HG02642 (cell line): ENCODE data around the gene ACAP2.
A peak's percentile ranks its signal among the peaks of the same experiment; 100 is the strongest.
"Not testable (repeated sequence)": the region's sequence is repeated elsewhere in the genome, so short reads cannot be mapped to it uniquely, and the experiment has no call there.

Experiments used
- ATAC-seq: cut with Tn5 transposase; IDR thresholded peaks from one replicate; pipeline ENCODE4 v1.9.1; 2021; ENCODE audit warnings: mild to moderate bottlenecking; ENCODE audit not compliant: unreplicated experiment, poor library complexity

The ACAP2 gene, protein sequence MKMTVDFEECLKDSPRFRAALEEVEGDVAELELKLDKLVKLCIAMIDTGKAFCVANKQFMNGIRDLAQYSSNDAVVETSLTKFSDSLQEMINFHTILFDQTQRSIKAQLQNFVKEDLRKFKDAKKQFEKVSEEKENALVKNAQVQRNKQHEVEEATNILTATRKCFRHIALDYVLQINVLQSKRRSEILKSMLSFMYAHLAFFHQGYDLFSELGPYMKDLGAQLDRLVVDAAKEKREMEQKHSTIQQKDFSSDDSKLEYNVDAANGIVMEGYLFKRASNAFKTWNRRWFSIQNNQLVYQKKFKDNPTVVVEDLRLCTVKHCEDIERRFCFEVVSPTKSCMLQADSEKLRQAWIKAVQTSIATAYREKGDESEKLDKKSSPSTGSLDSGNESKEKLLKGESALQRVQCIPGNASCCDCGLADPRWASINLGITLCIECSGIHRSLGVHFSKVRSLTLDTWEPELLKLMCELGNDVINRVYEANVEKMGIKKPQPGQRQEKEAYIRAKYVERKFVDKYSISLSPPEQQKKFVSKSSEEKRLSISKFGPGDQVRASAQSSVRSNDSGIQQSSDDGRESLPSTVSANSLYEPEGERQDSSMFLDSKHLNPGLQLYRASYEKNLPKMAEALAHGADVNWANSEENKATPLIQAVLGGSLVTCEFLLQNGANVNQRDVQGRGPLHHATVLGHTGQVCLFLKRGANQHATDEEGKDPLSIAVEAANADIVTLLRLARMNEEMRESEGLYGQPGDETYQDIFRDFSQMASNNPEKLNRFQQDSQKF

GRCh38 chr3:195442573-195443390, at the start of gene ACAP2:
Gene ACAP2 (minus strand): TSS chr3:195443020. CDS start chr3:195442847, 173 bp downstream.
- ATAC-seq = peak; percentile 94

DNA sequence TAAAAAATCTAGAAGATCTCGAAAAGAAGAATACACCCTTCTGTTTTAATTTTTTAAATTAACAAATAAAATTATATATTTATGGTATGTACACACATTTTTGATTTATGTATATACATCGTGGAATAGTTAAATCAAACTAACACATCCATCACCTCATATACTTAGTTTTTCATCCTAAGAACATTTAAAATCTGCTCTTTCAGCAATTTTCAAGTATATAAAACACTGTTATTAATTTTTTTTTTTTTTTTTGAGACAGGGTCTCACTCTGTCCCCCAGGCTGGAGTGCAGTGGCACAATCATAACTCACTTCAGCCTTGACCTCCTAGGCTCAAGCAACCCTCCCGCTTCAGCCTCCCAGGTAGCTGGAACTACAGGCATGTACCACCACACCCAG, 32.8 kb upstream of the ACAP2 start:
- ATAC-seq = no peak

GRCh38 chr3:195475116-195475515, 32.3 kb upstream of the ACAP2 start:
- ATAC-seq = not testable (repeated sequence)

- ATAC-seq = no peak
These were observed 26.0 kb upstream of the ACAP2 start for GRCh38 chr3:195468841-195469240.

DNA sequence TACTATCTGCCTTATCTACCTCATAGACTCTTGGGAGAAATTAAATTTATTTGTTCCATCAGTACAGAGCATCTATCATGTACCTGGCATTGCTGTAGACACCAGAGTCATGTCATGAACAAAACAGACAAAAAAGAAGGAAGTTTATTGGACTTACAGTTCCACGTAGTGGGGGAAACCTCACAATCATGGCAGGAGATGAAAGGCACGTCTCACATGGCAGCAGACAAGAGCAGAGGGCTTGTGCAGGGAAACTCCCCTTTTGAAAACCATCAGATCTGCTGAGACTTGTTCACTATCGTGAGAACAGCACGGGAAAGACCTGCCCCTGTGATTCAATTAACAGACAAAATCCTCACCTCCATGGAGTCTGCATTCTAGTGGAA, 25.6 kb upstream of the ACAP2 start:
- no peak for ATAC-seq

- no peak for ATAC-seq
These were observed 25.0 kb upstream of the ACAP2 start for GRCh38 chr3:195467641-195468390.

- no peak for ATAC-seq
These were observed 23.4 kb upstream of the ACAP2 start for GRCh38 chr3:195466251-195466650.

GRCh38 chr3:195462922-195463321, 20.1 kb upstream of the ACAP2 start:
- not testable (repeated sequence) for ATAC-seq

- no peak for ATAC-seq
These were observed 19.4 kb upstream of the ACAP2 start for GRCh38 chr3:195462308-195462610.

- no peak for ATAC-seq
These were observed 18.9 kb upstream of the ACAP2 start for GRCh38 chr3:195461594-195462307.

DNA sequence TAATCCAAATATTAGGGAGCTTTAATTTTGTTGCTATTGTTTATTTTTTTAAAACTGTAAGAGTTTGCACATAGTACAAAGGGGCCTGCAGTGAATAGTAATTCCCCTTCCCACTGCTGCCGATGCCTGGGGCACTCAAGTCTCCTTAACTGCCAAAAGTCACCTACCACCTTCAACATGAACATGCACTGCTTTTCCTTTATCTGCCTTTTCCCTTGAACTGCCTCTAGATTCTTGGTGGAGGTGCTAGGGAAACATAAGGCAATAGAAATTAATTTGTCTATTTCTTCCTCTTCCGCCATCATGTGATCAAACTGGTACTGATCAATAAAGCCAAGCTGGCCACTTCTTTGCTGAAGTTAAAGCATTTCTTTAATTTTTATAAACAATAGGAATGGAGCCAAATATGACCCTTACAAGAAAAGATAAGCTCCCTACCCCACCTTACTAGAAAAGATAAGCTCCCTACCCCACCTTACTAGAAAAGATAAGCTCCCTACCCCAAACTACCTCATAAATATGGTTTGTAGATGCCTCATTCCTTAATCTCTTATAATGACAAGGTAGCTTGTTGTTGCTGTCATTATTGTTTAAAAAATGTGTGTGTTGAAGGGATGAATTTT, 17.4 kb upstream of the ACAP2 start:
- no peak for ATAC-seq

DNA sequence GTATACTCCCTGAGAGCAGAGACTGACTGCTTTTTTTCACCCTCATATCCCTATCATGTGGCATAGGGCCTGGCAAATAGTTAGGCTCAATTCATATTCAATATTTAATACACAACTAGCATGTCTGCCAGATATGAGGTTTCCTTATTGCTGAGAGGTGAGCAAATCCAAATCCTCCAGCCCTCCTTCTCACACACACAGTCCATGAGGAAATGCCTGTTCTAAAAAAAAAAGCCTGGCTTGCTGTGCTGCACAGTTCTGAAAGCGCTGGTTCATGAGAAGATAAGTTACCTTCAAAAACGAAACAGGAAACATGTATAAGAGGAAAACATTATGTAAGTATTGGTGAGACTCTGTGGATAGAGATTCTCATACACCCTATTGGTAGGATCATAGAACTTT, 15.5 kb upstream of the ACAP2 start:
- peak; percentile 60 for ATAC-seq

GRCh38 chr3:195455789-195456188, 13.0 kb upstream of the ACAP2 start:
- ATAC-seq = no peak

GRCh38 chr3:195453236-195453635, 10.4 kb upstream of the ACAP2 start:
- ATAC-seq = no peak

DNA sequence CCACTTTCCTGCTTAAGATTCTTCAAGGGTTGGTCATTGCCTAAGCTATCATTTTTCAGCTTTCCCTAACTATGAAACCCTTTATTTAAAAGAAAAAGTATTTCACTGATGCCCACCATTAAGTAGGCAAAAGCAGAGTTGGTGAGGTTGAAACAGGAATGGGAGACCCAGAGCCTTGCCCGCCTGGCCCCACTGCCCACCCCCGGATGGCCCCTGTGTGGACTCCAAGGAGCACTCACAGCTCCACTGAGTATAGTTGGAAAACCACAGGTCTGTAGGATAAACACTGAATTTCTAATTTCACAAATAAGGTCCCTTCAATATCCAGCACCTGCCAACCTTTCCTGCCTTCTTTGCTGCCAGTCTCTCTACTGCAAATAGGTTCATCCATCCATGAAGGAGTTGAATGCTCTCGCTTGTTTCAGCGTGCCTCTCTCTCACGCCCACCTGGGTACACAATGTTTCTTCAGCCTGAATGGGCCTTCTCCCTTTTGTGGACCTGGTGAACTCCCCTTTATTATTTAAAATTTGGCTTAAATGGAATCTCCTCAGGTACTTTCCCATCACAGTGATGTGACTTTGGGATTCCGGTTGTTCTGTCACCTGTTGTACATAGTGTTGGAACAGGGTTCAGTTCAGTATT, 8.7 kb upstream of the ACAP2 start:
- ATAC-seq = no peak

DNA sequence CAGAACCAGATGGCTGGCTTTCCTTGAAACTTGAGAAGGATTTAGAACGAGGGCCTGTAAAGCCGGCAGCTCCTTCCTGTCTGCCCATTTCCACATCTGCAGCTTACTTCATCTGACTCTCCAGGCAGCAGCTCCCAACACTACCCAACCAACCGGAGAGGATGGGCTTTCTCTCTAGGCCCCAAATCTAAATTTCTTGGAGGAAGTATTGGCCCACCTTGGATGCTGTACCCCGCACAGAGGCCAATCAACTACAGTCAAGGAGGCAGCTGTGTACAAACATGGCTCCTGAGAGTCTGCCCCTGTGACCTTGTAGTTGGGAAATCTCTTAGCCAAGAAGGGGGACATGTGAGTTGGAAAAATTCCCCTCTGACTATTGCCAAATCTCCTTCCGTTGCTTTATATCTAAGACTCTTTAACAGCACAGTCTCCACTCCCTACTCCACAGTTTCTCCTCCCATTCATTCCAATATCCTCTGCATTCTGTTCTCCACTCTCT, 8.0 kb upstream of the ACAP2 start:
- no peak for ATAC-seq

DNA sequence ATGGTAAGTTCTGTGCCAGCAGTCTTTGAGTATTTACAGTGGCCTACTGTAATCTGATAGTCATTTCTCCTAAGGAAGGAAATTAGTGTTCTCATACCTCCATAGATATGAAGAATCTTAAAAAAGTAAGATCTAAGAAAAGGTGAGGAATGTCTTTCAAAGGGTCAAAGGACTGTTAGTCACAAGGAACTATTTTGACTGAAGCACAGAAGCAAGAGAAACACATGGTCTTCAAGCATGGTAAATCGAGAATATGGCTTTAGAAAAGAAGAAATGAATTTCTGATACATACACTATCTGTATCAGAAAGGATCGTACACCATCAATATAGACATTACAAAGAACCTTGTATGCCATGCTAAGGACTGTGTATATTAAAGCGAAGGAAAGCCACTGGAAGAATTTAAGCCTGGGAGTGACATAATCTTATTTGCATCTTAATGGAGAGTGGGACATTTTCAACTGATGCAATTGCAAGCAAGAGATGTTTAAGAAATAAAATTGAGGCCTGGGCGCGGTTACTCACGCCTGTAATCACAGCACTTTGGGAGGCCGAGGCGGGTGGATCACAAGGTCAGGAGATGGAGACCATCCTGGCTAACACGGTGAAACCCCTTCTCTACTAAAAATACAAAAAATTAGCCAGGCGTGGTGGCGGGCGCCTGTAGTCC, 5.5 kb upstream of the ACAP2 start:
- ATAC-seq = no peak

DNA sequence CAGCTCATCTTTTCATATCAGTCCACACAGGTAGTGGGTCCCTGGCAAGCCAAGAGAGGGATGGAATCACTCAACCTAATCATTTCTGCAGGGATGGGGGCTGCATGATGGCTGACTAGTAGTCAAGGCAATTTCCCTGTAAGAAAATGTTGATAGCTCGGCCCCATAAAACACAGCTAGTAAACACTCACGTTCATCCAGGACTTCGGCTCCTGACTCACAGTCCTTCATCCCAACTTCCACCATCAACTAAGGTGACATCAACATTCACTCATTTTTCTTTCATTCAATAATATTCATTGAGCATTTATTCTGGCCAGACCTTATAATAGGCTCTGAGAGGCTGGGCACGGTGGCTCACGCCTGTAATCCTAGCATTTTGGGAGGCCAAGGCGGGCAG, 4.4 kb upstream of the ACAP2 start:
- ATAC-seq = no peak
